Natural killer cell (primary cell): ENCODE results near the gene PPP1R1B. TPM values are rescaled to one million over a fixed set of nuclear protein-coding genes. Genes with fewer than 3 reads are reported as not detected.
"Not testable (repeated sequence)": the region's sequence is repeated elsewhere in the genome, so short reads cannot be mapped to it uniquely, and the experiment has no call there.

ENCODE experiments used
- ATAC-seq, 3 donors: fragments of 150-1000 bp in 2 of 3; fragments of 200-7000 bp in 1 of 3; cut with Tn5 transposase; 1 replicate in 1 of 3; 2 replicates in 2 of 3; pipeline ENCODE4 v1.10.0; 2021; ENCODE audit warnings: mild to moderate bottlenecking in 2 of 3, moderate library complexity in 2 of 3
- DNase-seq, 2 donors: peaks; one replicate each; pipeline versions ENCODE4 v3.0.0 to v3.0.0-alpha.2; 2013 to 2021; ENCODE audit warnings: mixed read lengths in 1 of 2
- H3K27ac ChIP-seq: one replicate; pipeline ENCODE4 v1.5.1; 2013; ENCODE audit warnings: mild to moderate bottlenecking, low read length
- H3K27me3 ChIP-seq: one replicate; pipeline ENCODE4 v1.6.1; 2013; ENCODE audit warnings: low read length; ENCODE audit not compliant: control insufficient read depth, insufficient read depth
- H3K36me3 ChIP-seq: one replicate; pipeline ENCODE4 v1.6.1; 2013; ENCODE audit warnings: low read length; ENCODE audit not compliant: control insufficient read depth, insufficient read depth
- H3K4me1 ChIP-seq: one replicate; pipeline ENCODE4 v1.6.1; 2013; ENCODE audit warnings: low read length; ENCODE audit not compliant: control insufficient read depth, insufficient read depth
- H3K4me3 ChIP-seq: one replicate; pipeline ENCODE4 v1.5.1; 2013; ENCODE audit warnings: low read length
- H3K9me3 ChIP-seq: one replicate; pipeline ENCODE4 v1.6.1; 2013; ENCODE audit warnings: low read length; ENCODE audit not compliant: control insufficient read depth, insufficient read depth
- H3K27ac Mint-ChIP-seq, 2 donors: one replicate each; pipeline ENCODE4 v1.8.0; 2022; ENCODE audit warnings: mild to moderate bottlenecking in 2 of 2, mixed read lengths in 2 of 2, moderate library complexity in 1 of 2
- H3K27me3 Mint-ChIP-seq, 2 donors: one replicate each; pipeline ENCODE4 v1.8.0; 2022; ENCODE audit warnings: low read depth in 2 of 2, mixed read lengths in 2 of 2
- H3K36me3 Mint-ChIP-seq: one replicate; pipeline ENCODE4 v1.8.0; 2022; ENCODE audit warnings: mixed read lengths
- H3K4me1 Mint-ChIP-seq, 2 donors: one replicate each; pipeline ENCODE4 v1.8.0; 2022; ENCODE audit warnings: mixed read lengths in 2 of 2
- H3K4me3 Mint-ChIP-seq: one replicate; pipeline ENCODE4 v1.8.0; 2022; ENCODE audit warnings: mild to moderate bottlenecking, moderate library complexity, mixed read lengths
- H3K9me3 Mint-ChIP-seq, 2 donors: one replicate each; pipeline ENCODE4 v1.8.0; 2022; ENCODE audit warnings: mixed read lengths in 2 of 2
- WGBS: methylation state at CpG from one replicate; pipeline ENCODE4 v1.1.7; 2013; ENCODE audit warnings: missing lambda C conversion rate; ENCODE audit not compliant: insufficient coverage; 5-methylcytosine and 5-hydroxymethylcytosine counted together
- intact Hi-C: fragments of 100-400 bp; cut with micrococcal nuclease; formaldehyde crosslinking; loops from one replicate; pipeline ENCODE4 v1.14.2; 2022
- total RNA-seq, 4 donors: library from RNA; stranded (reverse); fragments of 120-200 nt in 1 of 4; gene quantifications; one replicate each; pipeline versions ENCODE4 v1.2.3 to v1.2.4, GENCODE V29; 2013 to 2022
- TF ChIP-seq, protein P1 (sequence below): fragments of 200-600 bp; IDR thresholded peaks from one replicate; pipeline ENCODE4 v1.8.0; 2022; ENCODE audit warnings: antibody characterized with exemption

PPP1R1B gene
- total RNA-seq, 3 donors from 2014 or later (not counting 1 experiment from before 2014, with no cell fraction given), result not detected

DNA sequence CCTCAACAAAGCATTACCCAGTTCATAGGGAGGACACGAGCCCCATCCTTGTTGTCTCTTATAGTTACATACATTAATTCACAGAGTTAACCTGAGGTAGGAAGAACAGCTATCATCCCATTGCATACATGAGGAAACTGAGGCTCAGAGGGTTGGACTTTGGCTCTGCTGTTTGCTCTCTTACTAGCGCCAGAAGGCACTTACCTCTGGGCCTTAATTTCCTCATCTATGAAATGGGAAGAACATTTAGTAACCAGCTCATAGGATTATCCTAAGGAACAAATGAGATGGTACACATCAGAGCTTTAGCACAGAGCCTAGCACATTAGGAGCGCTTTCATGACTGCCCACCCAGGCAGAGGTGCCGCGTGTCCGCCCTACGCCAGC is 46.7 kb upstream of the PPP1R1B start:
- H3K36me3 ChIP-seq, result no peaks in the 10 kb centered on the region
- TF ChIP-seq, protein P1, sequence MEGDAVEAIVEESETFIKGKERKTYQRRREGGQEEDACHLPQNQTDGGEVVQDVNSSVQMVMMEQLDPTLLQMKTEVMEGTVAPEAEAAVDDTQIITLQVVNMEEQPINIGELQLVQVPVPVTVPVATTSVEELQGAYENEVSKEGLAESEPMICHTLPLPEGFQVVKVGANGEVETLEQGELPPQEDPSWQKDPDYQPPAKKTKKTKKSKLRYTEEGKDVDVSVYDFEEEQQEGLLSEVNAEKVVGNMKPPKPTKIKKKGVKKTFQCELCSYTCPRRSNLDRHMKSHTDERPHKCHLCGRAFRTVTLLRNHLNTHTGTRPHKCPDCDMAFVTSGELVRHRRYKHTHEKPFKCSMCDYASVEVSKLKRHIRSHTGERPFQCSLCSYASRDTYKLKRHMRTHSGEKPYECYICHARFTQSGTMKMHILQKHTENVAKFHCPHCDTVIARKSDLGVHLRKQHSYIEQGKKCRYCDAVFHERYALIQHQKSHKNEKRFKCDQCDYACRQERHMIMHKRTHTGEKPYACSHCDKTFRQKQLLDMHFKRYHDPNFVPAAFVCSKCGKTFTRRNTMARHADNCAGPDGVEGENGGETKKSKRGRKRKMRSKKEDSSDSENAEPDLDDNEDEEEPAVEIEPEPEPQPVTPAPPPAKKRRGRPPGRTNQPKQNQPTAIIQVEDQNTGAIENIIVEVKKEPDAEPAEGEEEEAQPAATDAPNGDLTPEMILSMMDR, result no peak
- Mint-ChIP-seq H3K9me3 (no peaks in the 10 kb centered on the region), H3K36me3 (no peaks in the 10 kb centered on the region), H3K27me3 (no peaks in the 10 kb centered on the region), H3K4me1 (no peaks in the 10 kb centered on the region), H3K27ac (no peak overlapping the region), H3K4me3 (no peak overlapping the region)
- ATAC-seq, result no peak
- H3K27ac ChIP-seq, result no peak overlapping the region
- H3K9me3 ChIP-seq, result no peaks in the 10 kb centered on the region
- intact Hi-C loops, result no loop called here
- no peak for DNase-seq
- no peaks in the 10 kb centered on the region for H3K27me3 ChIP-seq
- H3K4me1 ChIP-seq, result no peaks in the 10 kb centered on the region
- no peak overlapping the region for H3K4me3 ChIP-seq
- WGBS, result 96% methylated on average over 6 of the region's 7 CpGs

- TF ChIP-seq, protein P1, result no peak
- H3K36me3 Mint-ChIP-seq, result no peaks in the 10 kb centered on the region
- H3K9me3 ChIP-seq, result no peaks in the 10 kb centered on the region
- H3K27me3 ChIP-seq, result no peaks in the 10 kb centered on the region
- no peaks in the 10 kb centered on the region for H3K4me1 ChIP-seq
- H3K4me3 Mint-ChIP-seq, result no peak overlapping the region
- no peak overlapping the region for H3K4me3 ChIP-seq
- H3K27me3 Mint-ChIP-seq, result no peaks in the 10 kb centered on the region
- no peak overlapping the region for H3K27ac ChIP-seq
- no peaks in the 10 kb centered on the region for H3K9me3 Mint-ChIP-seq
- WGBS, result 91% methylated on average over 20 of the region's 20 CpGs
- H3K4me1 Mint-ChIP-seq, result no peaks in the 10 kb centered on the region
- intact Hi-C loops, result no loop called here
- DNase-seq (no peak), ATAC-seq (no peak)
- H3K27ac Mint-ChIP-seq, result no peak overlapping the region
- H3K36me3 ChIP-seq, result no peaks in the 10 kb centered on the region
Observed at GRCh38 chr17:39581071-39581758, 45.5 kb upstream of the PPP1R1B start.

DNA sequence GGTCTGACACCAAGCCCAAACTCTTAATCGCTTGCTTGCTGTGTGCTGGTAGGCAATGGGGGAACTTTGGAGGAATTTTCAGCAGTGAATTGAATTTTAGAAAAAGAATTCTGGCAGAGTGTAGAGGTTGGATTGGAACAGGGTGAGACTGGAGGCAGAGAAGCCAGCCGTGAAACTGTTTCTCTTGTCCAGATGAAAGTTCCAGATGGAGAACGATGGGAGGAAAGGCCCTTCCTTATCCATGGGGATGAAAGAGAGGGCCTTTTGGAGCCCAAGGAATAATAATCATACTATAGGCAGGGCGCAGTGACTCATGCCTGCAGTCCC is 45.0 kb upstream of the PPP1R1B start:
- no peaks in the 10 kb centered on the region for H3K4me1 ChIP-seq
- WGBS, result 88% methylated on average over 4 of the region's 4 CpGs
- H3K27me3 Mint-ChIP-seq, result peaks cover 0 to under 1% of the 10 kb centered on the region in 2 donors
- intact Hi-C loops, result no loop called here
- H3K36me3 Mint-ChIP-seq, result no peaks in the 10 kb centered on the region
- H3K4me1 Mint-ChIP-seq, result no peaks in the 10 kb centered on the region
- ATAC-seq (no peak), DNase-seq (no peak)
- H3K4me3 ChIP-seq, result no peak overlapping the region
- no peaks in the 10 kb centered on the region for H3K9me3 ChIP-seq
- TF ChIP-seq, protein P1, result no peak
- H3K27ac Mint-ChIP-seq, result no peak overlapping the region
- no peaks in the 10 kb centered on the region for H3K36me3 ChIP-seq
- H3K27me3 ChIP-seq, result no peaks in the 10 kb centered on the region
- H3K9me3 Mint-ChIP-seq, result no peaks in the 10 kb centered on the region
- H3K4me3 Mint-ChIP-seq, result no peak overlapping the region
- H3K27ac ChIP-seq, result no peak overlapping the region

DNA sequence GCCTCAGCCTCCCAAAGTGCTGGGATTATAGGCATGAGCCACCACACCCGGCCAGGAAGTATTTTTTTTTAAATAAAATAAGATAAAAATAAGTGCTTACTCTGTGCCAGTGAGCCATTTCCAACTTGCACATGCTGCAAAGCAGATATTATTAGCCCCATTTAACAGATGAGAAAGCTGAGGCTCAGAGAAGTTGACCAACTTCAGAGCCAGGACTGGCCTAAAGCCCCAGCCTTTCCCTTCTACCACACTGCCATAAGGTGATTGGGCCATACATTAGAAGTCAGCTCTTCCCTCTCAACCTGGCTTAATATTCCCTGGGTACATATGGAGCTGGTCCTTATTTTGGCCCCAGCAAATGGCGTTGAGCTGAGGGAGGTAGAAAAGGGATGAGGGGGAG is 44.1 kb upstream of the PPP1R1B start:
- H3K27ac Mint-ChIP-seq, result no peak overlapping the region

GRCh38 chr17:39590180-39590579 is 36.6 kb upstream of the PPP1R1B start:
- DNase-seq, H3K4me1 ChIP-seq, H3K27ac Mint-ChIP-seq, H3K4me3 Mint-ChIP-seq, H3K4me1 Mint-ChIP-seq, H3K36me3 ChIP-seq, intact Hi-C loops, H3K9me3 Mint-ChIP-seq, H3K36me3 Mint-ChIP-seq, H3K27ac ChIP-seq, ATAC-seq, H3K4me3 ChIP-seq, H3K9me3 ChIP-seq: not testable (repeated sequence)
- peaks cover 33 to 54% of the 10 kb centered on the region in 2 donors for H3K27me3 Mint-ChIP-seq
- 61% methylated on average over 2 of the region's 2 CpGs for WGBS
- peaks cover 14% of the 10 kb centered on the region for H3K27me3 ChIP-seq

More for the DNA sequence above, 44.1 kb upstream of the PPP1R1B start:
- H3K36me3 ChIP-seq, result no peaks in the 10 kb centered on the region
- intact Hi-C loops, result no loop called here
- ATAC-seq, result no peak
- no peak overlapping the region for H3K4me3 ChIP-seq
- no peaks in the 10 kb centered on the region for H3K27me3 ChIP-seq
- WGBS, result 79% methylated on average over 2 of the region's 2 CpGs
- no peak overlapping the region for H3K27ac ChIP-seq
- no peak overlapping the region for H3K4me3 Mint-ChIP-seq
- no peaks in the 10 kb centered on the region for H3K9me3 ChIP-seq
- peaks cover 0 to 3% of the 10 kb centered on the region in 2 donors for H3K27me3 Mint-ChIP-seq
- no peak for DNase-seq
- no peaks in the 10 kb centered on the region for H3K36me3 Mint-ChIP-seq
- H3K9me3 Mint-ChIP-seq, result no peaks in the 10 kb centered on the region
- no peaks in the 10 kb centered on the region for H3K4me1 Mint-ChIP-seq
- no peaks in the 10 kb centered on the region for H3K4me1 ChIP-seq
- TF ChIP-seq, protein P1, result no peak
